K562 (cell line): Measurements from ENCODE around the gene CTNNBL1.

Source experiments
- FOXK1 ChIP-seq: sonication (generic); formaldehyde crosslinking; IDR thresholded peaks from 2 replicates; pipeline ENCODE4 v1.8.0; 2022; ENCODE audit warnings: missing genetic modification reagents, mild to moderate bottlenecking, borderline replicate concordance
- MCM7 ChIP-seq, 2 experiments: fragments of 450-650 bp; IDR thresholded peaks; 2 replicates each; pipeline ENCODE4 v1.6.1; 2016 to 2018
- ZBTB1 ChIP-seq: sonication (generic); formaldehyde crosslinking; IDR thresholded peaks from 2 replicates; pipeline ENCODE4 v1.8.1; 2023; ENCODE audit warnings: missing genetic modification reagents, low read depth, mild to moderate bottlenecking, borderline replicate concordance
- ZNF311 ChIP-seq: fragments of 250-450 bp; sonication (Bioruptor Pico); IDR thresholded peaks from 2 replicates; pipeline ENCODE4 v1.4.0; 2020; ENCODE audit warnings: mild to moderate bottlenecking, moderate library complexity

DNA sequence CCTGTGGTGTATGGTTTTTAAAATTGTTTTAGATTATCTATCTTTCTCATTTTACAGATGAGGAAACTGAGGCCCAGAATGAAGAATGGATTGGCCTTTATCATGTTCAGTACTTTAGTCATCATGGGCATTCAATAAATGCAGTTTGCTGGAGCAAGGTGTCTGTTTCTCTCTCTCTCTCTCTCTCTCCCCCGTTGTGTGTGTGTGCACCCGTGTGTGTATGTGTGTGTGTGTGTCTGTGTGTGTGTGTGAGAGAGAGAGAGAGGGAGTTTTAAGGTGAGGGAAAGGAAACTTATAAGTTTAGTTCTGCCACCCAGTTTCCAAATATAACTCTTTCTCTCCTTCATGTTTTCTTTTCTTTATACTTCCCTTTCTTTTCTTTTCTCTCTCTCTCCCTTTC is 62.4 kb downstream of the CTNNBL1 start:
- TF ChIP-seq MCM7 (IDR thresholded peaks at IDR 0.05) (no peak), ZNF311 (CRISPR knock-in tag) (no peak), FOXK1 (CRISPR knock-in tag) (no peak), ZBTB1 (CRISPR knock-in tag) (no peak)
